ENCODE measurements around the gene KRTAP10-2. TPM values are rescaled to one million over a fixed set of nuclear protein-coding genes. Genes with fewer than 3 reads are reported as not detected.
"Not testable (repeated sequence)": the region's sequence is repeated elsewhere in the genome, so short reads cannot be mapped to it uniquely, and the experiment has no call there.

KRTAP10-2 gene
- total and polyA plus RNA-seq, 7 donors = not detected

DNA sequence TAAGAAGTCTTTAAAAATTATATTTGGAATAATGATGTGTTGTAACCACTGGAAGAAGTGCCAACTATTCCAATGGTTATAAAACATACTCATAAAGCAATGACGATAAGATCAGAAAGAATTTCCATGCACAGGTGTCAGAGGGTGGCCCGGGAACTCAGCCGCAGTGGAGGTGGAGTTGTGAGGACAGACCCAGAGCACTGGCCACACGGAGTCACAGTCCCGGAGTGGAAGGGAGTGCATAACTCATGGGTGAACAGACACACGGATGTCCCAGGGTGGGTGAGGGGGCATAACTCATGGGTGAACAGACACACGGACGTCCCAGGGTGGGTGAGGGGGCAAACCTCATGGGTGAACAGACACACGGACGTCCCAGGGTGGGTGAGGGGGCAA is 24.7 kb upstream of the KRTAP10-2 start:
- intact Hi-C loops (cut with DNase I) = no loop called here
- H3K4me1 ChIP-seq = no peaks in the 10 kb centered on the region
- no peaks in the 10 kb centered on the region for H3K36me3 ChIP-seq (ENCODE audit: insufficient read depth in 1 of 2, low read depth in 1 of 2)
- H3K27me3 ChIP-seq (ENCODE audit: insufficient read depth in 3 of 3, low read length in 2 of 3) = peaks cover 0 to 33% (median 16%) of the 10 kb centered on the region in 3 donors
- ATAC-seq (no peak), DNase-seq (no peak)
- H3K27ac ChIP-seq = no peak overlapping the region
- 85 to 90% (median 87%) methylated on average over 8 to 10 of the region's 10 CpGs for WGBS, 3 donors
- no peak overlapping the region for H3K4me3 ChIP-seq
- TF ChIP-seq, protein P1, sequence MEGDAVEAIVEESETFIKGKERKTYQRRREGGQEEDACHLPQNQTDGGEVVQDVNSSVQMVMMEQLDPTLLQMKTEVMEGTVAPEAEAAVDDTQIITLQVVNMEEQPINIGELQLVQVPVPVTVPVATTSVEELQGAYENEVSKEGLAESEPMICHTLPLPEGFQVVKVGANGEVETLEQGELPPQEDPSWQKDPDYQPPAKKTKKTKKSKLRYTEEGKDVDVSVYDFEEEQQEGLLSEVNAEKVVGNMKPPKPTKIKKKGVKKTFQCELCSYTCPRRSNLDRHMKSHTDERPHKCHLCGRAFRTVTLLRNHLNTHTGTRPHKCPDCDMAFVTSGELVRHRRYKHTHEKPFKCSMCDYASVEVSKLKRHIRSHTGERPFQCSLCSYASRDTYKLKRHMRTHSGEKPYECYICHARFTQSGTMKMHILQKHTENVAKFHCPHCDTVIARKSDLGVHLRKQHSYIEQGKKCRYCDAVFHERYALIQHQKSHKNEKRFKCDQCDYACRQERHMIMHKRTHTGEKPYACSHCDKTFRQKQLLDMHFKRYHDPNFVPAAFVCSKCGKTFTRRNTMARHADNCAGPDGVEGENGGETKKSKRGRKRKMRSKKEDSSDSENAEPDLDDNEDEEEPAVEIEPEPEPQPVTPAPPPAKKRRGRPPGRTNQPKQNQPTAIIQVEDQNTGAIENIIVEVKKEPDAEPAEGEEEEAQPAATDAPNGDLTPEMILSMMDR (IDR thresholded peaks at IDR 0.05) = no peak
- peaks cover 13% of the 10 kb centered on the region for H3K9me3 ChIP-seq

DNA sequence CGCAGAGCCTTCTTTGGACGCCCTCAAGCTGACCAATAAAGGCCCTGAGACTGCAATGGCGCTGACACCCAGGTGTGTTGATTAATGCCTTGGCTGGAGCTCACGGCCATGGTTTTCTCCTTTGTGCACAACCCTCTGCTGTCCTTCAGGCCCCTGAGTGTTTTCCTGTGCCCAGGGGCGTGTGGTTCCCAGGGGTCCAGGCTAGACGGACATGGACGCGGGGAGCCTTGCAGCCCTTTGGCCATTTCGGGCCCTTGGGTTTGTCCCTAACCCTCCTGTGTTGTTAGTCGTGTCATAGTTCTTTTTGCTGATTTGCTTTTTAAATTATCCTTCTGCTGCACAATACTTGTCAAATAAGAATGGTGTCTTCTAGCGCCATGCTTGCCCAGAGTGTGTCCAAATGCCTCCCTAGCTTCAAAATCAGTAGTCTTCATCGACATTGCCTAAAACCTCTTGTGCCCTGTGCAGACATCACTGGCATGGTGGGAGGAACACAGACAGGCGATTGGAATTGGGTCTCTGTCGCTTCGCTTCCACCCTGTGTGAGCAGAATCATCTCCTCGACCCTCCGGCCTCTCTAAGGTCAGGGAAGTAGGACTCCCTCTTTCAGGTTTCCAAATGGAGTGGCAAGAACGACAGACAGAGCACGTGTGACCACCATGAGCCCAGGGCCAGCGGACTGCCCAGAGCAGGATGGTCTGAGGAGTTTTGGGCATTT is 24.2 kb upstream of the KRTAP10-2 start:
- intact Hi-C loops (cut with DNase I) = no loop called here
- Histone ChIP-seq H3K9me3 (peaks cover 15% of the 10 kb centered on the region), H3K4me3 (no peak overlapping the region), H3K4me1 (no peaks in the 10 kb centered on the region), H3K27me3 (ENCODE audit: insufficient read depth in 3 of 3, low read length in 2 of 3) (peaks cover 0 to 33% (median 15%) of the 10 kb centered on the region in 3 donors), H3K36me3 (ENCODE audit: insufficient read depth in 1 of 2, low read depth in 1 of 2) (no peaks in the 10 kb centered on the region), H3K27ac (no peak overlapping the region)
- WGBS, 3 donors = 81 to 86% (median 82%) methylated on average over 20 of the region's 20 CpGs
- ATAC-seq = no peak
- TF ChIP-seq, protein P1 (IDR thresholded peaks at IDR 0.05) = no peak
- no peak for DNase-seq

DNA sequence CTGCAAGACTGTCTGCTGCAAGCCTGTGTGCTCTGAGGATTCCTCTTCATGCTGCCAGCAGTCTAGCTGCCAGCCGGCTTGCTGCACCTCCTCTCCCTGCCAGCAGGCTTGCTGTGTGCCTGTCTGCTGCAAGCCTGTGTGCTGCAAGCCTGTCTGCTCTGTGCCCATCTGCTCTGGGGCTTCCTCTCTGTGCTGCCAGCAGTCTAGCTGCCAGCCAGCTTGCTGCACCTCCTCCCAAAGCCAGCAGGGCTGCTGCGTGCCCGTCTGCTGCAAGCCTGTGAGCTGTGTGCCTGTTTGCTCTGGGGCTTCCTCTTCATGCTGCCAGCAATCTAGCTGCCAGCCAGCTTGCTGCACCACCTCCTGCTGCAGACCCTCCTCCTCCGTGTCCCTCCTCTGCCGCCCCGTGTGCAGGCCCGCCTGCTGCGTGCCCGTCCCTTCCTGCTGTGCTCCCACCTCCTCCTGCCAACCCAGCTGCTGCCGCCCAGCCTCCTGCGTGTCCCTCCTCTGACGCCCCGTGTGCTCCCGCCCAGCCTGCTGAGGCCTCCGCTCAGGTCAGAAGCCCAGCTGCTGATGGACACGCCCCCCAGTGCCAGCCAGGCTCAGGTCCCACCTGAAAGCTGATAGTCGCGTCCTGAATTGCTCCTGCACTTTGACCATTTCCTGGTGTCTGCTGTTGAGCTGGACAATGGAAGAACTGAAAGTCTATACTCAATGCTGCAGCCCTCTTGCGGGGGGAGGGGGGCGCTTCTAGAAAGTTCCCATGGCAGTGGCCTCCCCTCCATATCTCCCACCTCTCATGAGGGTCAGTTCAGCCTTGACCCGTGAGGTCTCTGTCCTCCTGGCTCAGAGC is 23.4 kb upstream of the KRTAP10-2 start:
- Histone ChIP-seq H3K27me3 (ENCODE audit: insufficient read depth in 3 of 3, low read length in 2 of 3) (peaks cover 0 to 34% (median 15%) of the 10 kb centered on the region in 3 donors), H3K36me3 (ENCODE audit: insufficient read depth in 1 of 2, low read depth in 1 of 2) (no peaks in the 10 kb centered on the region), H3K9me3 (peaks cover 15% of the 10 kb centered on the region), H3K4me1 (no peaks in the 10 kb centered on the region), H3K4me3 (no peak overlapping the region), H3K27ac (no peak overlapping the region)
- 25 to 37% (median 30%) methylated on average over 15 to 21 of the region's 21 CpGs for WGBS, 3 donors
- intact Hi-C loops (cut with DNase I) = no loop called here
- TF ChIP-seq, protein P1 (IDR thresholded peaks at IDR 0.05) = no peak
- ATAC-seq (no peak), DNase-seq (no peak)

DNA sequence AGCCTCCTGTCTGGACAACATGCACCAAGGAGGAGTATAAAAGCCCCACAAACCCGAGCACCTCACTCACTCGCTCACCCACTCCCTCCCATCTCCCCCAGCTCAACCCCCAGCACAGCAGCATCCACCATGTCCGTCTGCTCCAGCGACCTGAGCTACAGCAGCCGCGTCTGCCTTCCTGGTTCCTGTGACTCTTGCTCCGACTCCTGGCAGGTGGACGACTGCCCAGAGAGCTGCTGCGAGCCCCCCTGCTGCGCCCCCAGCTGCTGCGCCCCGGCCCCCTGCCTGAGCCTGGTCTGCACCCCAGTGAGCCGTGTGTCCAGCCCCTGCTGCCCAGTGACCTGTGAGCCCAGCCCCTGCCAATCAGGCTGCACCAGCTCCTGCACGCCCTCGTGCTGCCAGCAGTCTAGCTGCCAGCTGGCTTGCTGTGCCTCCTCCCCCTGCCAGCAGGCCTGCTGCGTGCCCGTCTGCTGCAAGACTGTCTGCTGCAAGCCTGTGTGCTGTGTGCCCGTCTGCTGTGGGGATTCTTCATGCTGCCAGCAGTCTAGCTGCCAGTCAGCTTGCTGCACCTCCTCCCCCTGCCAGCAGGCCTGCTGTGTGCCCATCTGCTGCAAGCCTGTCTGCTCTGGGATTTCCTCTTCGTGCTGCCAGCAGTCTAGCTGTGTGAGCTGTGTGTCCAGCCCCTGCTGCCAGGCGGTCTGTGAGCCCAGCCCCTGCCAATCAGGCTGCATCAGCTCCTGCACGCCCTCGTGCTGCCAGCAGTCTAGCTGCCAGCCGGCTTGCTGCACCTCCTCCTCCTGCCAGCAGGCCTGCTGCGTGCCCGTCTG is 22.5 kb upstream of the KRTAP10-2 start, which contains the start of gene KRTAP10-4:
Gene KRTAP10-4 (plus strand): TSS at position 100 of the 827 bp plus-strand sequence. CDS start 30 bp downstream, at position 130.
- Histone ChIP-seq H3K27me3 (ENCODE audit: insufficient read depth in 3 of 3, low read length in 2 of 3) (peaks cover 0 to 38% (median 18%) of the 10 kb centered on the region in 3 donors), H3K9me3 (peaks cover 15% of the 10 kb centered on the region)
- H3K27ac ChIP-seq; H3K36me3 ChIP-seq (ENCODE audit: insufficient read depth in 1 of 2, low read depth in 1 of 2); DNase-seq; ATAC-seq; H3K4me3 ChIP-seq; H3K4me1 ChIP-seq; intact Hi-C loops (cut with DNase I): not testable (repeated sequence)
- 26 to 40% (median 30%) methylated on average over 20 to 22 of the region's 25 CpGs for WGBS, 3 donors
